Omental fat pad (tissue), 4 donors: Measurements from ENCODE around the gene SLC30A9. TPM values are rescaled to one million over a fixed set of nuclear protein-coding genes. Genes with fewer than 3 reads are reported as not detected.

ENCODE experiments used
- ATAC-seq: fragments of 150-250 bp; one replicate; pipeline ENCODE4 v1.9.1; 2016; ENCODE audit warnings: mild to moderate bottlenecking, moderate library complexity; ENCODE audit not compliant: low FRiP score
- DNase-seq: peaks from one replicate; pipeline ENCODE4 v3.0.0-alpha.2; 2019; ENCODE audit warnings: low spot score
- CTCF ChIP-seq, 3 donors: fragments of 450-650 bp; IDR thresholded peaks; one replicate each; pipeline ENCODE4 v1.5.1; 2016 to 2017; ENCODE audit warnings: antibody characterized with exemption in 3 of 3, mild to moderate bottlenecking in 3 of 3, moderate library complexity in 2 of 3
- total RNA-seq, 4 donors: library from RNA; depleted of rRNA; stranded (reverse); fragments of >200 nt; gene quantifications; one replicate each; pipeline ENCODE4 v1.1.0, GENCODE V29; 2016

Gene SLC30A9
- total RNA-seq, 4 donors from 2014 or later: 31.6 to 38.8 (median 35.0) TPM

- no peak for DNase-seq
- TF ChIP-seq CTCF (IDR thresholded peaks at IDR 0.05): no peak
- ATAC-seq: no peak
These were observed 132.8 kb downstream of the SLC30A9 start for GRCh38 chr4:42123071-42123644.

- ATAC-seq: no peak
- TF ChIP-seq CTCF (IDR thresholded peaks at IDR 0.05): no peak
- DNase-seq: no peak
These were observed 141.8 kb downstream of the SLC30A9 start for GRCh38 chr4:42132099-42132498.

GRCh38 chr4:42133006-42133405, 142.7 kb downstream of the SLC30A9 start:
- ATAC-seq: no peak

GRCh38 chr4:42136371-42136770, 146.0 kb downstream of the SLC30A9 start:
- no peak for ATAC-seq
- no peak for DNase-seq
- no peak for TF ChIP-seq CTCF (IDR thresholded peaks at IDR 0.05)

More at GRCh38 chr4:42133006-42133405, 142.7 kb downstream of the SLC30A9 start:
- no peak for TF ChIP-seq CTCF (IDR thresholded peaks at IDR 0.05)
- no peak for DNase-seq

Other genes with a start within 250 kb of the SLC30A9 start
- not detected for gene PHOX2B, start 241.8 kb upstream of the SLC30A9 start, total RNA-seq
- gene TMEM33, start 55.1 kb upstream of the SLC30A9 start, total RNA-seq: 10 to 100 TPM; 24.6 to 46.4 (median 35.2) TPM
- under 1 TPM; 0.28 to 0.47 (median 0.34) TPM for gene DCAF4L1, start 8.8 kb upstream of the SLC30A9 start, total RNA-seq
- gene BEND4, start 162.1 kb downstream of the SLC30A9 start, total RNA-seq: under 1 TPM in 3 of 4 donors, not detected in 1; 0.16 to 0.28 (median 0.25) TPM